Endothelial cell (in vitro differentiated cells): ENCODE data around the gene AKNA. TPM values are rescaled to one million over a fixed set of nuclear protein-coding genes. Genes with fewer than 3 reads are reported as not detected.

Experiments
- DNase-seq: peaks from one replicate; pipeline ENCODE4 v3.0.0; 2021; ENCODE audit warnings: low spot score
- H3K27ac Mint-ChIP-seq: one replicate; pipeline ENCODE4 v1.8.0; 2021; ENCODE audit warnings: mixed read lengths, inconsistent platforms; ENCODE audit not compliant: unreplicated experiment
- H3K27me3 Mint-ChIP-seq: one replicate; pipeline ENCODE4 v1.8.0; 2021; ENCODE audit warnings: mild to moderate bottlenecking, moderate library complexity, mixed read lengths, inconsistent platforms; ENCODE audit not compliant: unreplicated experiment
- H3K36me3 Mint-ChIP-seq: one replicate; pipeline ENCODE4 v1.8.0; 2021; ENCODE audit warnings: mild to moderate bottlenecking, low read depth, mixed read lengths, inconsistent platforms; ENCODE audit not compliant: unreplicated experiment
- H3K4me1 Mint-ChIP-seq: one replicate; pipeline ENCODE4 v1.8.0; 2021; ENCODE audit warnings: mild to moderate bottlenecking, mixed read lengths, inconsistent platforms; ENCODE audit not compliant: unreplicated experiment
- H3K4me3 Mint-ChIP-seq: one replicate; pipeline ENCODE4 v1.8.0; 2021; ENCODE audit warnings: mild to moderate bottlenecking, mixed read lengths, inconsistent platforms; ENCODE audit not compliant: unreplicated experiment
- H3K9me3 Mint-ChIP-seq: one replicate; pipeline ENCODE4 v1.8.0; 2021; ENCODE audit warnings: mixed read lengths, inconsistent platforms; ENCODE audit not compliant: unreplicated experiment
- CTCF ChIP-seq: fragments of 200-600 bp; sonication (generic); IDR thresholded peaks from one replicate; pipeline ENCODE4 v1.5.0; 2021; ENCODE audit warnings: antibody characterized with exemption; ENCODE audit not compliant: unreplicated experiment
- total RNA-seq: library from RNA; stranded (reverse); fragmentation: NEBNext Ultra II Directional; extraction: Animal tissue kit (Norgen Biotek cat#: 25700); gene quantifications from one replicate; pipeline ENCODE4 v1.2.1, GENCODE V29; 2021; ENCODE audit not compliant: unreplicated experiment

Gene AKNA
- total RNA-seq, 1 donor from 2014 or later, result 79.1 TPM

DNA sequence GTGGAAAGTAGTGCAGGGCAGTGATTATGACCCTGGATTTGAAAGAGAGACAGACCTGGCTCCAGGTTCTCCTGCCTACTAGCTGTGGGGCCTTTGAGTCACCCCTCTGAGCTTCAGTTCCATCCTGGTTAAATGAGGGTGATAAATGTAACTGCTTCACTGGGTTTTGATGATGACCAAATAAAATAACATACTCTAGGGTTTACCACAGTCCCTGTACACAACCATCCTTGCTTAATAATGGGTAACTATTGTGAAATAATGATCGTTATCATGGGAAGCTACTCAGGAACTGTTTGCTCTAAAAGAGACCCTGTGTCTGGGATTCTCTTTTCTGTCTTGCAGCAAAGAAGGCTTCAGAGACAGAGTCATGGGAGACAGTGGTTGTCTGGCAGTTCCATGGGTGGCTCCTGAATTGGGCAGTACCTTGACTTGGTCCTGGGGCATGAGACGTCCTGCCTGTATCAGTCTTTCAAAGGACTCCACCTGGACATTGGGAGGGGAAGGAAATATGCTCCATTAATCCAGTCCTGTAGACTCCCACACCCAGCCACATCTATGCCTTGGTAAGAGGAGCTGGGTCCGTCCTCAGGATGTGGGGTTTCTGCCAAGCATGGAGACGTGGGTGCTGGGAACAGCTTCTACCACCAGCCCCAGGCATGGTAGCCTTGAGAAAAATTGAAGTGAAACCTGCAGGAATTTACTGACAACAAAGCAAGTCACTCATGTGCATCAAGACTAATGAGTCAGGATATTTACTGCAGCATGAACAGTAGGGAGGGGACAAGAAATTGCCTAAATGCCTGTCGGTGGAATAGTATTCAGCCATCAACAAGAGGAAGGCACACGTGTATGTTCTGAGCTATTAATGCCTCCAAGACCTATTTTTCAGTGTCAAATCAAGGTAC is 23.4 kb downstream of the AKNA start:
- no peak for DNase-seq
- Mint-ChIP-seq H3K36me3 (peaks cover 44% of the 10 kb centered on the region), H3K4me1 (peaks cover 9% of the 10 kb centered on the region), H3K27me3 (peaks cover 7% of the 10 kb centered on the region), H3K27ac (no peak overlapping the region), H3K4me3 (peak overlapping the region; percentile 62), H3K9me3 (no peaks in the 10 kb centered on the region)
- TF ChIP-seq CTCF, result no peak

- peaks cover 7% of the 10 kb centered on the region for H3K27me3 Mint-ChIP-seq
- H3K9me3 Mint-ChIP-seq, result no peaks in the 10 kb centered on the region
- H3K36me3 Mint-ChIP-seq, result peaks cover 48% of the 10 kb centered on the region
- DNase-seq, result no peak
- no peak for TF ChIP-seq CTCF
- peak overlapping the region; percentile 62 for H3K4me3 Mint-ChIP-seq
- H3K4me1 Mint-ChIP-seq, result peaks cover 9% of the 10 kb centered on the region
- no peak overlapping the region for H3K27ac Mint-ChIP-seq
Measured at GRCh38 chr9:114363424-114363823, 24.4 kb downstream of the AKNA start.

DNA sequence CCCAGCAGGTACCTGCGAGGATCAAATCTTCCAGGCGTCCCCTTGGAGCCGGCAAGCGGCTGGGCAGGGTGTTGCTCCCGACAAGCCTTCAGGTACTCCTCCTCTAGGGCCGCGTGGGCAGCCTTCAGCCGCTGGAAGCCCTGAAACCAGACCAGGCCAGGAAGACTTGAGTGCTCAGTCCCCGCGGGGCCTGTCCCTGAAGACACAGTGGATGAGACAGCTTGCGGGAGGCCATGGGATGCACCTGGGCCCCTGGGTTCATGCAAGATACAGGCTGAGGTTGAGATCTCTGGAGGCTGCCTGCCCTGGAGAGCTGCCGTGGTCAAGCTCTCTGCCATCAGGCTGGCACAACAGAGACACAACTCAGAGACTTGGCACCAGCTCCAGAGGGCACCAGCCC is 25.4 kb downstream of the AKNA start:
- TF ChIP-seq CTCF, result no peak
- Mint-ChIP-seq H3K36me3 (peaks cover 54% of the 10 kb centered on the region), H3K4me1 (peaks cover 9% of the 10 kb centered on the region), H3K4me3 (no peak overlapping the region), H3K9me3 (no peaks in the 10 kb centered on the region), H3K27ac (no peak overlapping the region), H3K27me3 (peaks cover 7% of the 10 kb centered on the region)
- DNase-seq, result no peak

- peaks cover 54% of the 10 kb centered on the region for H3K36me3 Mint-ChIP-seq
Measured at GRCh38 chr9:114361542-114361941, 26.2 kb downstream of the AKNA start.

More at GRCh38 chr9:114361542-114361941, 26.2 kb downstream of the AKNA start:
- TF ChIP-seq CTCF, result no peak
- Mint-ChIP-seq H3K27ac (no peak overlapping the region), H3K27me3 (peaks cover 7% of the 10 kb centered on the region), H3K4me3 (peak overlapping the region; percentile 49), H3K4me1 (peaks cover 3% of the 10 kb centered on the region), H3K9me3 (no peaks in the 10 kb centered on the region)
- DNase-seq, result no peak
